Thyroid gland (tissue), 4 donors: ENCODE data around the gene SVIL.

ENCODE experiments used
- CTCF ChIP-seq, 6 experiments: fragments of 200-600 bp in 3 of 6; fragments of 450-650 bp in 3 of 6; sonication (generic) in 3 of 6; IDR thresholded peaks; one replicate each; pipeline ENCODE4 v1.5.1; 2016 to 2019; ENCODE audit warnings: antibody characterized with exemption in 6 of 6, mild to moderate bottlenecking in 2 of 6, inconsistent platforms in 1 of 6, moderate library complexity in 1 of 6
- POLR2A ChIP-seq, 2 donors: fragments of 450-650 bp; IDR thresholded peaks; one replicate each; pipeline ENCODE4 v1.6.1; 2017; ENCODE audit warnings: antibody characterized with exemption in 2 of 2, mild to moderate bottlenecking in 2 of 2, moderate library complexity in 1 of 2

GRCh38 chr10:29532256-29532878 is 102.4 kb downstream of the SVIL start:
- TF ChIP-seq CTCF (IDR thresholded peaks at IDR 0.05) (no peak), POLR2A (IDR thresholded peaks at IDR 0.05) (no peak)
